Uterus (tissue), 2 donors: Measurements from ENCODE around the gene TRPV5.

Experiments
- CTCF ChIP-seq, 4 experiments: fragments of 200-600 bp in 2 of 4; fragments of 450-650 bp in 2 of 4; sonication (generic) in 2 of 4; IDR thresholded peaks; one replicate each; pipeline ENCODE4 v1.5.1; 2016 to 2019; ENCODE audit warnings: antibody characterized with exemption in 4 of 4, mild to moderate bottlenecking in 2 of 4, moderate library complexity in 1 of 4
- POLR2A ChIP-seq, 2 donors: fragments of 450-650 bp; IDR thresholded peaks; one replicate each; pipeline ENCODE4 v1.6.1; 2016; ENCODE audit warnings: antibody characterized with exemption in 2 of 2, mild to moderate bottlenecking in 1 of 2, moderate library complexity in 1 of 2

GRCh38 chr7:142897691-142898090 is 35.9 kb downstream of the TRPV5 start:
- TF ChIP-seq POLR2A (IDR thresholded peaks at IDR 0.05) (no peak), CTCF (IDR thresholded peaks at IDR 0.05) (no peak)
